HT1080 (cell line): ENCODE measurements around the gene RBBP8. TPM values are rescaled to one million over a fixed set of nuclear protein-coding genes. Genes with fewer than 3 reads are reported as not detected.
"Not testable (repeated sequence)": the region's sequence is repeated elsewhere in the genome, so short reads cannot be mapped to it uniquely, and the experiment has no call there.

Source experiments
- DNase-seq: peaks from one replicate; pipeline ENCODE4 v3.0.0-alpha.2; 2015; ENCODE audit warnings: low read depth
- polyA plus RNA-seq, 2 experiments: library from polyadenylated mRNA; depleted of rRNA; stranded (reverse); fragments of >200 nt; gene quantifications; 2 replicates each; pipeline ENCODE4 v1.2.3, GENCODE V29; 2015
- total RNA-seq: library from RNA; depleted of rRNA; stranded (reverse); fragments of >200 nt; shearing (Covaris generic); gene quantifications from 2 replicates; pipeline ENCODE4 v1.2.3, GENCODE V29; 2014; rRNA removed

The RBBP8 gene
- total RNA-seq = 43.4 and 45.1 TPM in 2 replicates
- 30.2 and 31.7 TPM in 2 replicates for polyA plus RNA-seq (2015; cell fraction: cytosol; rRNA removed)
- 13.8 and 16.0 TPM in 2 replicates for polyA plus RNA-seq (2015; cell fraction: nucleus; rRNA removed)

DNA sequence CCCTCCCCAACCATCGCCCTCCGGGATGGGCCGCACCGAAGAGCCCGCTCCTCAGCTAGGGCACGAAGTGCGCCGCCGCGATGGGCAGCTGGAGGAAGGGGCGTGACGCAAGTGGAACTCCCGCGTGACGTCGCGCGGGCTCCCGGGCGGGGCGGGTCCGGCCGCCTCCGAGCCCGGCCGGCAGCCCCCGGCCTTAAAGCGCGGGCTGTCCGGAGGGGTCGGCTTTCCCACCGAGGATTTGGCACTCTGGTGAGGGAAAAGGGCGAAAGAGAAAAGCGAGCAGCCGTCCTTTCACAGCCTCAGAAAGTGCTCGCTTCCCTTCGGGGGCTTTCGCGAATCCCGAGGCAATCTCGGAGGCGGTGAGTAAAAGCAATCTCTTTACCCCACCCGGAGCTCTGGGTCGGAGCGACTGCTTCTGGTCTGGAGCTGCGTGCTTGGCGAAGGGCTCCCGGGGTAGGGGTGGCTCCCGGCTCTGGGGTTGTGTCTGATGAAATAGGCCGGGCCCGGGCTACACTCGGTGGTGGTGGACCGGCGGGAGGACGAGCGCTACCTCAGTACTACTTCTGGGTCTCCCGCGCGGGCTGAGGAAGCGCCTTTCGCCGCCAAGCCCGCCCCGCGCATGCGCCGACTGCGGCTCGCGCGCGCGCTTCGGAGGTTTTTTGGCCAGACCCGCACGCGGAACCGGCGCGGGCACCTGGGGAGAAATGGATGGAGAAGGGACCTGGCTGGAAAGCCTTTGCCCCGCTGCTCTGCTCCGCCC is at the start of gene RBBP8:
RBBP8 (plus strand) TSS at position 123 of the 760 bp plus-strand sequence. CDS start 3,524 bp downstream, outside the sequence.
- peak; percentile 79 for DNase-seq

DNA sequence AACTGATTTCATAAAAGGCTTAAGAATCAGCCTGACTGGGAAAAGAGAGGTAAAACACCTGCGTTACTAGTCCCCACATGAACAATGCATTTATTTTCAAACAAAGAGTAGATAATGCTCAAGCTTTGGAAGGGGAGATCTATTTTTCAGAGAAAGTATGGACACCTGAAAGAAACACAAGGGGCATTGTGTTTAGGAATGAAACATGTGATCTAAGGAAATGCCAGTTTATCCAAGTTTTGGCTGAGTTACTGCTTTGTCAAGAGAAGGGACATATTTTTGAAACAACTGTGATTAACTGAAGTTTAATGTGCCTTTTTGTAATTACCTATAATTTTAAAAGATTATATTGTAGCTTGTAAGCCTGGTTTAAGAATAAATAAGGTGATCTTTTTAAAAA is 49.3 kb upstream of the RBBP8 start:
- DNase-seq = no peak

GRCh38 chr18:22885694-22886093 is 47.4 kb upstream of the RBBP8 start:
- not testable (repeated sequence) for DNase-seq

- no peak for DNase-seq
These were observed 33.7 kb upstream of the RBBP8 start for GRCh38 chr18:22899421-22899820.

DNA sequence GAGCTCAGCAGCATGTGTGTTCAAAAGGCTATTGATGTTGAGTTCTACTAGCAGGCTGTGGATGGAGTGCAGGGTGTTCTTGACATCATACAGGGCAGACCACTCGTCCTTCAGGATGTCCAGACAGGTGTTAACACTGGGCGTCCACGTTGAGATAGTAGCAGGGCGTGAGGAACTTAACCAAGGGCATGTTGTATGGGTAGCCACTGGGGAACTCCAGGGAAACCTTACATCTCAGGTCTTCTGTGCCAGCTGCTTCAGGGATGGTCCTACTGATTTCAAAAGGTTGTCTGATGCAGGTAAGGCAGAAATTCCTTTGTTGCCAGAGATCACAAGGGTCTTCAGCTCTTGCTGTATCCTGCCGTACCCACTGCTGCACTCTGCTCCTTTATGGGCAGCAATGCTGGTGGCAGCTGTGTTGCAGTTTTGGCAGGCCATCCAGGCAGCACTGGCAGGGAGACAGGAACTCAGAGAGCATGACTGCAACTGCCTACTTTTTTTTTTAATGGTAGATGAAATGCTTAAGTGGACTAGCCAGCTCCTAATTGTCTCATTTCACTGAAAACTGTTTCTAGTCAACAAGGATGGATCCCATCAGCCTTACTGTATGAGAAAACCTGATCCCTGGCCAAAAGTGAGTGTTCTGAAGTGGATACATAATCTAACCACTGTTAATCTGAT is 32.4 kb upstream of the RBBP8 start:
- DNase-seq = no peak

DNA sequence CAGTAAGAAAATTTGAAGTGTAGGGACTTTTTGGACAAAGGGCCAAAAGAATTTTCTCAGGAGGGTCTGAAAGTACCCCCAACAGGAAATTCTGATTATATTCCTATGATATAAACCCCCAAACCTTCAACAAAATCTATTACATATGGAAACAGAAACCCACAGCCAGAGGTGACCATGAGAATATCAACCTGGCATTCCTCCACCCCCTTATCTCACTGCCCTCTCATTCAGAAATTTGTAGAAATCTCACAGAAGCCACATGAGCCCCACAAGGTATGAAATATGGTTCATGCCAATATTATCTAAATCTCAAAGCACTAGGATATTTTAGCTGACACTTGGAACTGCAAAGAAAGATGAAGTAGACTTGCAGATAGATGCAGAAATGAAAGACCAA is 31.0 kb upstream of the RBBP8 start:
- DNase-seq = no peak

GRCh38 chr18:22903248-22903647 is 29.9 kb upstream of the RBBP8 start:
- not testable (repeated sequence) for DNase-seq

GRCh38 chr18:22912149-22912548 is 21.0 kb upstream of the RBBP8 start:
- no peak for DNase-seq

DNA sequence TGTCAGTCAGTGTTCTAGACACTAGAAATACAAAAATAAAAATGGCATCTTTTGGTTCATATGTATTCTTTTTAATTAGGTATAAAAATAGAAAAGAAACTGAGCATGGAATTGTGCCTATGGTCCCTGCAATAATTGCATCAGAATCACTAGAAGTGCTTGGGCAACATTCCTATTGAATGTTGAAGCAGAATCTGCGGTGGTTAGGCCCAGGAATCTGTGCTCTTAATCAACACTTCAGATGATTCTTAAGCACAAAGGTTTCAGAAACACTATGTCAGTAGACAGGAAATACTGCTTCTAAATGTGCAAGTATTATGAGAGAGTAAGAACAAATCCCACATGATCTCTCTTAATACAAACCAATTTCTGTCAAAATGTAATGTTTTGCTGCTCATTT is 20.3 kb upstream of the RBBP8 start:
- no peak for DNase-seq

- DNase-seq = no peak
These were observed 19.3 kb upstream of the RBBP8 start for GRCh38 chr18:22913861-22914260.

DNA sequence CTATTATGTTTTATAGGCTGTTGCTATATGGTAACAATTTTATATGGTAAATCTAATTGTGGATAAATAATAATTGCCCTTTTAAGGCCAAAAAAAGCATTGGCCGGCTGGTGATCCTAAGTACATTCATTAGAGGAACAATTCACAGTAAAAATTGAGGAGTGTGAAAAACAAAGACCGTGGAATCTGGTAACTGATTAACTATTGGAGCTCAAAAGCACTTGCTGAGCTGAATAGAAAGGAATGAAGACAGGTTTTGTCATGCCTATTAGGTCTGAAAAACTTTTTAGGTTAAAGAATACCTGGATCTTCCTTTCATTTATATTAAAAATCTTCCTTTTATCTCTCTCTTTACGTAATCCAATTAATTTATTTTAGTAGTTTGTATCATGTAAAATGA is 18.5 kb upstream of the RBBP8 start:
- DNase-seq = no peak

DNA sequence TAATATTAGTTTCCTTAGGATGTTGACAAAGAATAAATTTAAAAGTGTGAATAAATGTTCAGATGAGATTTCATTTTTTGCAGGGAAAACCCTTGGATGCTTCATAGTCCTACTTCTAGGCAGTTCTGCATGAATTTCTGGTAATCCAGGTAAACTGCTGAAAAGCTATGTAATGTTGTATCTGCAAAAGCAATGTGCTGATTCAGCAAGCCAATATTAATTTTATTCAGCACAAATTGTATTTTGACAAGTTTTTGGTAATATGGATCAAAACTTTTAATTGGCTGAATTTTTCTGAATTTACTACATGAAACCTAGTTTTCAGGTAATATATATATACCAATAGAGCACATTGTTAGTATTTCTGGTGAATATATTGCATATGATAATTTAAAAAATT is 17.8 kb upstream of the RBBP8 start:
- no peak for DNase-seq

- DNase-seq = no peak
These were observed 11.4 kb upstream of the RBBP8 start for GRCh38 chr18:22921772-22922171.

DNA sequence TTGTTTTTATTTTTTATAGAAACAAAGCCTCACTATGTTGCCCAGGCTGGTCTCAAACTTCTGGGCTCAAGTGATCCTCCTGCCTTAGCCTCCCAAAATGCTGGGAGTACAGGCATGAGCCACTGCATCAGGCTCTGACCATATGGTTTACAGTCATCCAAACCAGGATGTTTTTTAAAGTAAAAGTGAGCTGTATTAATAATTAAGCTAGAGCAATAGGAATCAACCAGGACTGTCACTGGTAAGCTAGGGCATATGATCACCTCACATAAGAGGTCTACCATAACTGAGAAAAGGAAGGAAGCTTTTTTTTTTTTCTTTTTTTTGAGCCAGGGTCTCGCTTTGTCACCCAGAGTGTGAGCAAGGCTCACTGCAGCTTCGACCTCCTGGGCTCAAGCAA is 8.5 kb upstream of the RBBP8 start:
- DNase-seq = no peak

DNA sequence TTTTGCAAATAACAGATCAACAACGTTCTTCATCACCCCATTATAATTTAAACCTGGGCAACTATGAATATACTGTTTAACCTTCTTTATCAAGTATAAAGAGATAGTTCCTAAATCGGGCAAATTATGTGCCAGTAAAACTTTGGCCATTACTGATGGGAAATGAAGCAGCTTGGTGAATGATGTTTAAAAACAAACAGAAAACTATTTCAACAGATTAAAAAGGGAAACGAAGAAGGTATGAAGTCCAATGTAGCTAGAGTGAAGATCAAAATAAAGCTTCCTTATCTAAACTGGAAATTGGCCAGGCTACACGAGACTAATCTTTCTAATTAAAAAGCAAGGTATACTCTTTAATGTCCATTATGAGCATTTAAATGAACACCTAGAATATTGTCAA is 6.7 kb upstream of the RBBP8 start:
- DNase-seq = no peak

- DNase-seq = no peak
These were observed 4.8 kb upstream of the RBBP8 start for GRCh38 chr18:22928339-22928738.

DNA sequence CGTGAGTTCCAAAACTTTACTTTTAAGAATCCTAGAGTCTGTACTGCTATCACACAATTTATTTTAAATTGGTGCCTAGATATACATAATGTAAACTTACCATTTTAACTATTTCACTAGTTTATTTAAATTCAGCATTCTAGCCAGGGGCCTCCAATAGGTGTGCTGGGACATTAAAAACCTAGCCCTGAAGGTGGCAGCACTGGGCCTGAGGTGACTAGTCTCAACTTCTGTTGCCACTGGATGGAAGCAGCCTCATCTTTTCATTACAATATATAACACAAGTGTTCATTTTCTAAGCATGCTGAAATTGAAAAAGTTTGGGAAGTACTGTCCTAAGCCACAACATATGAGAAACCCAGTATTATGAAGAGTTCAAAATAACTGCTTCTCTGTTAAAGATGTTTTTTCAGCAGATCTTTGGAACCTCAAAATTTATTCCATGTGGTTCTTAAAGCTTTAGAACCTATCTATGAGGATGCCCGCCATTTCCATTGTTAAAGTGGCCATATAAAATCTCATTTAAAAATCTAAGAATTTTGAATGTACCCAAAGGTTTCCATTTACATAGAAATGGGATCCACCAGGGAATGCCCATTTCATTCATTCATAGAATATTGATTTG is 2.9 kb upstream of the RBBP8 start:
- DNase-seq = peak; percentile 56

- DNase-seq = no peak
These were observed 283 bp upstream of the RBBP8 start for GRCh38 chr18:22932885-22933205.

- DNase-seq = no peak
These were observed 867 bp downstream of the RBBP8 start for GRCh38 chr18:22933966-22934423.

DNA sequence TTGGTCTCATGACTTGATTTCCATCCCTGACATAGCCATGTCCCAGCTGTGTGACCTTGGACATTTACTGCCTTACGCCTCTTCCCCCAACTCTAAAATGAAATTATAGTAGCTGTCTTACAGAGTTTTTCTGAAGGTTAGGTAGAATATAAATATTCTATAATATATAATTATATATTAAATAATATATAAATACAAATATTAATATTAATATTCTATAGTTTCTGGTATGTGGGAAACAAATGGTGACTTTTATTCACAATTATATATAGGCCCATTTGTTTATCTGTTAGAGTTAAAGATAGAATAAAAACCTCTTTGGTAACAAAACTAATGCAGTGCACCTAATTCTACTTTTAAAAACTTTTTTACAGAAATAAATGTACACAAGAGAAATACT is 1.7 kb downstream of the RBBP8 start:
- DNase-seq = no peak

DNA sequence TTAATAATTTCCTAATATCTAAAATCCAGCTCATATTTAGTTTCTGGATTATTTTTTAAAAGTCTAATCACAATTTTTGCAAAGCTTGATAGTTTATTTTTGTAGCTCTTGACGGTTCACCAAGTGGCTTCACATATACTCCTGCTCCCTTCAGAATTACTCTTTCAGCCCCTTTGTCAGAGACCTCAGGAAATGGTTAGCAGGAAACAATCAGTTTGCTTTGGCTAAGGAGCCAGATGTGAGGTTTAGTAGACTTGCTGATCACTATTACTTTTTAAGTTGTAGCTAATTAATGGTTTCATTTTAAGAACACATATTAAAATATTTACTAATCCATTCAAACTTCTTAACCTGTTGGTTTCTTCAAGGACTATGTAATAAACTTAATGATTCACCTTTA is 2.3 kb downstream of the RBBP8 start:
- DNase-seq = no peak

- no peak for DNase-seq
These were observed 3.4 kb downstream of the RBBP8 start for GRCh38 chr18:22936515-22936914.
